Stimulated activated CD8-positive, alpha-beta memory T cell treated with anti-CD3 and anti-CD28 coated beads, Interleukin-4, amount 100 ng/mL, for 1 hour (primary cell): ENCODE measurements around the gene DCXR.

ENCODE experiments used
- DNase-seq, 2 donors: peaks; one replicate each; pipeline ENCODE4 v3.0.0-alpha.2; 2020; ENCODE audit warnings: low read depth in 2 of 2, low spot score in 1 of 2

The DCXR gene

GRCh38 chr17:82073446-82073845, 35.9 kb upstream of the DCXR start:
- DNase-seq: no peak

DNA sequence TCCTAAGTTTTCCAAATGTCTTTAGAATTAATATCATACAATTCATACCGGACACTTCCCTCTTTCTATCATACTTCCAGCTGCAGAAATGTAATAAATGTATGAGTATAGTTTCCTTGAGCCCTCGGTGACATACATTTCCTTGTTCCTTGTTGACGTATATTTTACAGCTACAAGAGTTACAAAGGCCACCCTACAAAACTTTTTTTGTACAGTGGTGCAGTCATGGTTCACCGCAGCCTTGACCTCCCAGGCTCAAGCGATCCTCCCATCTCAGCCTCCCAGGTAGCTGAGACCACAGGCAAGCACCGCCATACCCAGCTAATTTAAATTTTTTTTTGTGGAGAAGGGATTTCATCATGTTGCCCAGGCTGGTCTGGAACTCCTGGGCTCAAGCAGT, 35.3 kb upstream of the DCXR start:
- no peak for DNase-seq

DNA sequence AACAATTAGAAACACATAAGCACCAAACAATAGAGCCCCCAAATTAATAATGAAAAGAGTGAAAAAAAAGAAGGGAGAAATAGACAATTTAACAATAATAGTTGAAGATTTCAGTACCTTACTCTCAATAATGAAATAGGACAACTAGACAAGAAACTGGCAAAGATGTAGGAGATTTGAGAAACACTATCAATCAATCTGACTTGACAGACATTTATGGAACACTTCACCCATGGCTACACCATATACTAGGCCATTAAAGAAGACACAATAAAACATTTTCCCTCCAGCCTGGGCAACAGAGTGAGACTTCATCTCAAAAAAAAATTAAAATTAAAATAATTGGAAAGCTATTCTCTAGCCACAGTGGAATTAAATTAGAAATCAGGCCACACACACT, 33.1 kb upstream of the DCXR start:
- no peak for DNase-seq

DNA sequence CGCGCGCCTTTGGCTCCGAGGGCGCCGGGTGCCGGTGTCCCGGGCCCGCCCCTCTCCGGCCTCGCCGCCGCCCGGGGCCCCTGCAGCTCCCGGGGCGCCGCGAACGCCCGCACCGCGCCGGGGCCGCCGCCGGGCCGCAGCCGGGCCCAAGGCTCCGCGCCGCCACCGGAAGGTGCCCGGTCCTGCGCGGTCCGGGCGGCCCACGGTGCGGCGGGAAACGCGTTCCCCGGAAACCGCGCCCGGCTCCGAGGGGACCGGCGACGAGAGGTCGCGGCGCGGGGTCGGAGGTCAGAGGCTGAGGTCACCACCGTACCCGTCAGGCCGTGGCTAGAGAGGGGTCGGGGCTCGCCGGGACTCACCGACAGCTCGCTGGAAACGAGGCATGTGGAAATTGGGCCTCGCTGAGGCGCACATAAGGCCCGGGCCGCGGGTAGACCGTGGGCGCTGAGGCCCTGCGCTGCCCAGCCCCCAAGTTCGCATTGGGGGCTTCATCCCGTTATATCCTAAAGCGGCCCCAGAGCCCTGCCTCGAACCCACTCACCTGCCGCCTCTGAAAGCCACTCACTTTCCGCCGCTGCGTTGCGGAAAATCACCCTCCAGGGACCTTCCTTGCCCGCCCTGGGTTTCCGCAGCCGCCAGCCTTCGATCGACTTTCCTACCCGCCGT, 28.3 kb upstream of the DCXR start, which contains the start of gene DUS1L:
TSS of gene DUS1L (minus strand) at position 167 of the 666 bp plus-strand sequence. CDS start 745 bp downstream, outside the sequence.
- peak; percentile 41 to 43 for DNase-seq

GRCh38 chr17:82065193-82065637, 27.7 kb upstream of the DCXR start:
- no peak for DNase-seq

- no peak for DNase-seq
Observed at GRCh38 chr17:82064433-82065192, 27.1 kb upstream of the DCXR start.

DNA sequence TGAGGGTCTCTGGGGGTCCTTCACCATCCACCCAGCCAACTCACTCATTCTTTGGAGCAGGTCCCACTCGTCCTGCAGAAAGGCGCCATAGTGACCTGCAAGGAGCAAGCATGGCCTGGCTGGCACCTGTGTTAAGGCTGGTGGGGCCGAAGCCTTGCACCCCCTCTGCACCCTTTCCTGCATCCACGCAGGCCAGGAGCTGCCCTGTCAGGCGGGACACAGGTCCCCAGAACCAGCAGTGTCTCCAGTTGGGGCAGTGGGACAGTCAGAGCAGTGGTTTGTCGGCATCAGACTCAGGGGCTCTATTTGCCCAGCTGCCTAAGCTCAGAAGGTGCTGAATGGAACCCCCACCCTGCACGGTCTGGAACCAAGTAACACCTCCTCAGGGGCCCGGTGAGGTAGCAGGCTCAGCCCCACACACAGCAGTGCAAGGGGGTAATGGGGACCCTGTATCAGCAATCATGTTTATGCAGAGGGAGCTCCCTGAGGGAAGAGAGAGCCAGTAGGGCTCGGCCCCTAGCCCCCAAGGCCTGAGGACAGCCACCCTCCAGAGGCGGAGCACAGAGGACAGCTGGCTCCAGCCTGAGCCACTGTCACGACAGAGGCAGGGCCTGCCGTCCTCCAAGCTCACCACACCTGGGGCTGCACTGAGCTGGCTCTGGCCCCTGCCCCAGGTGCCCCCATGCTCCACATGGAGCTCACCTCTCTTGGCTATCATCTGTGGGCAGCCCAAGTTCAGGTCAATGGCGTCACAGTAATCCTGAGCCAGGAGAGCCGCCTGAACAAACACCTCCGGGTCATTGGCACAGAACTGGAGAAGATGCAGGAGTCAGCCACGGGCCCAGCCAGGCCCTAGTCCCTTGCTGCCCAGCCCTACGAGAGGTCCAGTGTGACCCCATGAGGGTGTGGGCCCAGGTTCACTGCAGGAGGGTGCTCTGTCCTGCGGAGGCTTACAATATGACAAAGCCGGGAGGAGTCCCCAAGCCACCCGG, 26.2 kb upstream of the DCXR start:
- no peak for DNase-seq

DNA sequence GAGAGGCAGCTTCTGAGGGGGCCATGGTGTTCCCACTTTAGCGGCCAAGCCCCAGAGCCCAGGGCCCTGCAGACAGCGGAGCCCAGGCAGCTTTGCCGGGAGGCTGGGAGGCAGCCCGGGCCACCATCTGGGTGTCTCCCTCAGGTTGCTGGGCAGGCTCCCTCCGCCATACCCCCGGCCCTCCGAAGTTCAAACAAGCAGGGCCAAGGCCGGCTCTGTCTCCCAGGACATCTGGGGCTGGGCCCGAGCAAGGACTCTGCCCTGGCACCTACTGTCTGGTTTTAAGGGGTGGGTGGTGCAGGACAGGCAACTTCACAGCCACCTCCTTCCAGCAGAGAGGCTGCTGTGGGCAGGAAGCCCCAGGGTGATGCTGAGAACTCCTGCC, 25.5 kb upstream of the DCXR start:
- DNase-seq: no peak

GRCh38 chr17:82062076-82062983, 24.8 kb upstream of the DCXR start:
- DNase-seq: no peak

DNA sequence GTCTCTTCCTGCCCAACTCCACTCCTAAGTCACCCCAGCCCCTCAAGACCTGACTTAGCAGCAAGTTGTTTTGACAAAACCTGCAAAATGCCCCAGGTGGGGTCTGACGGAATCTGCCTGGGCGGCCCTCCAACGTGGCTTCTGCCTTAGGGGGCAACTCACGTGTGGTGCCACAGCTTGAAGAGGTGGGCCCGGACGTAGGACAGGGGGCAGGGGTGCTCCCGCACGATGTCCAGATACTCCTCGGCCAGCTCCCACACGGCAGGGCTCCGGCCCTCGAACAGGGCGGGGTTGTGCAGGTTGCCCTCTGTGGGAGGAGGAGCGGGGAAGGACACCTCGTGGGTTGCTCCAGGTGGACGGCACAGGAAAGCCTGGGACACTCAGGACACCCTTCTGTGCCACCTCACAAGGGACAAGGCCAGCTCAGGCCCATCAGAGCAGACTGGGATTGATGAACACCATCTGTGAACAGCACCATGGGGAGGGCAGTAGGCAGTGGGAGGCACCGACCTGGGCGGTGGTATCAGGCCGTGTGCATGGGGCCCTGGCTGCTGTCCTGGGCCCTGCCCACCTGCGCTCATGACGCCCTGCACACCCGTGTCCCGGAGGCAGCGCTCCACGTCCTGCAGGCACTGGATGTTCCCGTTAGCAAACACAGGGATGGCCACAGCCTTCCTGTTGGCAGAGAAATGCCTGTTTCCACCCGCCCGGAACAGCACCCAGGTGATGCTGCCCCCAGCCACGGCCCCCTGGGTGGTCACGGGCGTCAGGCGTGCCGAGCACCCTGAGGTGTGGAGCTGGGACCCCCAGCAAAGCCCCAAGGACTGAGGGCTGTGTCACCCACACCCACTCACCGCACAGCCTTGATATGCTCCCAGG, 23.8 kb upstream of the DCXR start:
- no peak for DNase-seq

DNA sequence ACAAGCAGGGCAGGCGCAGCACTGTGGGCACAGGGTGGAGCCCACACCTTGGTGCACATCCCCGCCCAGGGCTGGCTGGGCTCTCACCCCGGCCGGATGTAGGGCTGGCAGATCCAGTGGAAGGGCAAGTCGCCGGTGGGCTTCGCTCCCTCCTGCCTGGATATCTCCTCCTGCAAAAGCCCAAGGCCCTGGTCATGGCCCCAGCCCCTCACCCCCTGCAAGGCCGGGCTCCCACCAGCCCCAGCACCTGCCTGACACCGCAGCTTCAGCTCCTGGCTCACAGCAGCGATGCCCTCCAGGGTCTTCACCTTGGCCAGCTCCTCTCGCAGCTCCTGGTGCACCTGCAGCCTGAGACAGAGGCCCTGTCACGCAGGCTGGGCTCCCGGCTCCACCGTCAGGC, 23.1 kb upstream of the DCXR start:
- no peak for DNase-seq

GRCh38 chr17:82060001-82060380, 22.5 kb upstream of the DCXR start:
- DNase-seq: no peak

- no peak for DNase-seq
Observed at GRCh38 chr17:82059272-82060000, 21.9 kb upstream of the DCXR start.

- DNase-seq: no peak
Observed at GRCh38 chr17:82058855-82059249, 21.4 kb upstream of the DCXR start.

DNA sequence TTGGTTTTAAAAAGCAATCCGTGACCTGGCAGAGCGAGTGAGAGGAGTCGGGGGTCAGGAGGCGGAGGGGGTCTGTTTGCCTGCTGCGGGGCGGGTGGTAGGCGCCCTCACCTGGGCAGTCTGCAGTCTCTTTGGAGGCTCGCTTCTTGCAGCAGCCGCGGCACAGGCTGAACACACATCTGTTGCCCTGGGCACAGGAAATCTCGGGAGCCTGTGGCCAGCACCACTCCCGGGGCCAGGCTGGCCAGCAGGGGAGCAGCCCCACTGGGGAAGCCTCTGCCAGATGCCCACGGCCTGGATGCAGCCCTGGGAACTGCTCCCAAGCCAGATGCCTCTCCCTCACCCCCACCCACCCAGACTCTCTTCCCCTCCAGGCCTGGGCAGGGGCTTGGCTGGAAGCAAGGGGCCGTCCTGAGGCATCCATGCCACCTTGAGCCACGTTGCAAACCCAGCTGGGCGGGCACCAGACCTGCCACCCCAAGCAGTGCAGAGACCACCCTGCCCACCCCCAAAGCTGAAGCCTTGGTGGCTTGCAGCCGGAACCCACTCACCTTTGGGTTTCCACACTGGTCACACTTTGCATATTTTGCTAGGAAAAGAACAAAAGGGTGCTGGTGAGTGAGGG, 20.8 kb upstream of the DCXR start:
- no peak for DNase-seq

DNA sequence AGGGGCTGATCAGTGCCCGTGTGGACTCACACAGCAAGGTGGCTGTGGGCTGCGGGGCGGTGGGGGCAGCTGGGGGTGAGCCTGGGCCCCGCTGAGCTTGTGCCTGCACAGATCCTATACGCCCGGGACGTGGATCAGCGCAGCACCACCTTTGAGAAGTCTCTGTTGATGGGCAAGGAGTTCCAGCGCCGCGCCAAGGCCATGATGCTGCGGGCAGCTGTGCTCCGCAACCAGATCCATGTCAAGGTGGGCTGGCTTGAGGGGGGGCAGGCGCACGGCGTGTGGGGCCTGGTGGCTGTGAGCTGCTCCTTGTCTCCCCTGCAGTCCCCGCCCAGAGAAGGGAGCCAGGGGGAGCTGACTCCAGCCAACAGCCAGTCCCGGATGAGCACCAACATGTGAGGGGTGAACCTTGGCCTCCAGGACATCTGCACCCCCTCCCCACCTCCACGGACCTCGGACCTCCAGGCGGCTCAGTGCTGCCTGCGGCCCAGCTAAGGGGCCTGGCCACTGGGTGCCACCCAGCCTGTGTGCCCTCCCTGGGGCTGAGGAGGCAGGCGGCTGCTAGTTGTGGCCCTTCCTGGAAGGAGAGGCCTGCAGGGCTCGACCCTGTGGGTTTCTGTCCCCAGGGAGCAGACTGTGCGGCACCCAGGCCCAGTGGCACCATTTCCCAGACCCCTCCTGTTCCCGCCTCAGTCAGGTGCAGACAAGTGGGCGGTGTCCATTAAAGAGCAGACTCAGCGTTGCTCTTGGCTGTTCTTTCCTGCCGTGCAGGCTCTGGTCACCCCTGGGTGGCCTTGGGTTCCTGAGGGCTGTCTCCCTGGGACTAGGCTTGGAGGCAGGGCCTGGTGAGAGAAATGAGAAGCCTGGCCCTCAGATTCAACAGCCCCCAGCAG, 19.5 kb upstream of the DCXR start:
- no peak for DNase-seq

- no peak for DNase-seq
Observed at GRCh38 chr17:82055965-82056728, 18.6 kb upstream of the DCXR start.
